ENCODE data around the gene XCL1.

GRCh38 chr1:168613038-168613451, 36.6 kb downstream of the XCL1 start:
- TF ChIP-seq, protein P1, sequence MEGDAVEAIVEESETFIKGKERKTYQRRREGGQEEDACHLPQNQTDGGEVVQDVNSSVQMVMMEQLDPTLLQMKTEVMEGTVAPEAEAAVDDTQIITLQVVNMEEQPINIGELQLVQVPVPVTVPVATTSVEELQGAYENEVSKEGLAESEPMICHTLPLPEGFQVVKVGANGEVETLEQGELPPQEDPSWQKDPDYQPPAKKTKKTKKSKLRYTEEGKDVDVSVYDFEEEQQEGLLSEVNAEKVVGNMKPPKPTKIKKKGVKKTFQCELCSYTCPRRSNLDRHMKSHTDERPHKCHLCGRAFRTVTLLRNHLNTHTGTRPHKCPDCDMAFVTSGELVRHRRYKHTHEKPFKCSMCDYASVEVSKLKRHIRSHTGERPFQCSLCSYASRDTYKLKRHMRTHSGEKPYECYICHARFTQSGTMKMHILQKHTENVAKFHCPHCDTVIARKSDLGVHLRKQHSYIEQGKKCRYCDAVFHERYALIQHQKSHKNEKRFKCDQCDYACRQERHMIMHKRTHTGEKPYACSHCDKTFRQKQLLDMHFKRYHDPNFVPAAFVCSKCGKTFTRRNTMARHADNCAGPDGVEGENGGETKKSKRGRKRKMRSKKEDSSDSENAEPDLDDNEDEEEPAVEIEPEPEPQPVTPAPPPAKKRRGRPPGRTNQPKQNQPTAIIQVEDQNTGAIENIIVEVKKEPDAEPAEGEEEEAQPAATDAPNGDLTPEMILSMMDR (IDR thresholded peaks at IDR 0.05), result no peak
- TF ChIP-seq EZH2 (IDR thresholded peaks at IDR 0.05) (no peak), EZH2phosphoT487 (IDR thresholded peaks at IDR 0.05) (no peak)

Measured in neural progenitor cell (in vitro differentiated cells).